B cell (primary cell): Measurements from ENCODE around the gene ARMC9.
"Not testable (repeated sequence)": the region's sequence is repeated elsewhere in the genome, so short reads cannot be mapped to it uniquely, and the experiment has no call there.

Experiments
- EZH2 ChIP-seq: IDR thresholded peaks from 2 replicates; pipeline ENCODE4 v1.6.1; 2012; ENCODE audit warnings: borderline replicate concordance, low read depth, mild to moderate bottlenecking, moderate library complexity, low read length; ENCODE audit not compliant: insufficient read depth, poor library complexity, severe bottlenecking
- TF ChIP-seq, protein P1 (sequence below): fragments of 200-600 bp; IDR thresholded peaks from one replicate; pipeline ENCODE4 v1.8.0; 2022; ENCODE audit warnings: antibody characterized with exemption, mild to moderate bottlenecking

DNA sequence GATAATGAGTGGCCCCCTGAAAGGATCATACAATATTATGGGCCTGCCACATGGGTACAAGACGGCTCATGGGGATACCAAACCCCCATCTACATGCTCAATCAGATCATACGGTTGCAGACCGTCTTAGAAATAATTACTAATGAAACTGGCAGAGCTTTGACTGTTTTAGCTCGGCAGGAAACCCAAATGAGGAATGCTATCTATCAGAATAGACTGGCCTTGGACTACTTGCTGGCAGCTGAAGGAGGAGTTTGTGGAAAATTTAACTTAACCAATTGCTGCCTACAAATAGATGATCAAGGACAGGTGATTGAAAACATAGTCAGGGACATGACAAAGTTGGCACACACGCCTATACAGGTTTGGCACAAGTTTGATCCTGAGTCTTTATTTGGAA lies 209.3 kb downstream of the ARMC9 start:
- TF ChIP-seq, protein P1, sequence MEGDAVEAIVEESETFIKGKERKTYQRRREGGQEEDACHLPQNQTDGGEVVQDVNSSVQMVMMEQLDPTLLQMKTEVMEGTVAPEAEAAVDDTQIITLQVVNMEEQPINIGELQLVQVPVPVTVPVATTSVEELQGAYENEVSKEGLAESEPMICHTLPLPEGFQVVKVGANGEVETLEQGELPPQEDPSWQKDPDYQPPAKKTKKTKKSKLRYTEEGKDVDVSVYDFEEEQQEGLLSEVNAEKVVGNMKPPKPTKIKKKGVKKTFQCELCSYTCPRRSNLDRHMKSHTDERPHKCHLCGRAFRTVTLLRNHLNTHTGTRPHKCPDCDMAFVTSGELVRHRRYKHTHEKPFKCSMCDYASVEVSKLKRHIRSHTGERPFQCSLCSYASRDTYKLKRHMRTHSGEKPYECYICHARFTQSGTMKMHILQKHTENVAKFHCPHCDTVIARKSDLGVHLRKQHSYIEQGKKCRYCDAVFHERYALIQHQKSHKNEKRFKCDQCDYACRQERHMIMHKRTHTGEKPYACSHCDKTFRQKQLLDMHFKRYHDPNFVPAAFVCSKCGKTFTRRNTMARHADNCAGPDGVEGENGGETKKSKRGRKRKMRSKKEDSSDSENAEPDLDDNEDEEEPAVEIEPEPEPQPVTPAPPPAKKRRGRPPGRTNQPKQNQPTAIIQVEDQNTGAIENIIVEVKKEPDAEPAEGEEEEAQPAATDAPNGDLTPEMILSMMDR: not testable (repeated sequence)
- not testable (repeated sequence) for TF ChIP-seq EZH2
